22Rv1 (cell line): ENCODE results near the gene SNAPC4.

ENCODE experiments used
- H3K27ac ChIP-seq: fragments of 450-650 bp; 2 replicates; pipeline ENCODE4 v1.5.1; 2017
- ZFX ChIP-seq: fragments of 450-650 bp; IDR thresholded peaks from 2 replicates; pipeline ENCODE4 v1.6.1; 2017; ENCODE audit warnings: antibody characterized with exemption, borderline replicate concordance
- TF ChIP-seq, protein P1 (sequence below): fragments of 450-650 bp; IDR thresholded peaks from 2 replicates; pipeline ENCODE4 v1.5.1; 2017; ENCODE audit warnings: mild to moderate bottlenecking

The SNAPC4 gene, protein sequence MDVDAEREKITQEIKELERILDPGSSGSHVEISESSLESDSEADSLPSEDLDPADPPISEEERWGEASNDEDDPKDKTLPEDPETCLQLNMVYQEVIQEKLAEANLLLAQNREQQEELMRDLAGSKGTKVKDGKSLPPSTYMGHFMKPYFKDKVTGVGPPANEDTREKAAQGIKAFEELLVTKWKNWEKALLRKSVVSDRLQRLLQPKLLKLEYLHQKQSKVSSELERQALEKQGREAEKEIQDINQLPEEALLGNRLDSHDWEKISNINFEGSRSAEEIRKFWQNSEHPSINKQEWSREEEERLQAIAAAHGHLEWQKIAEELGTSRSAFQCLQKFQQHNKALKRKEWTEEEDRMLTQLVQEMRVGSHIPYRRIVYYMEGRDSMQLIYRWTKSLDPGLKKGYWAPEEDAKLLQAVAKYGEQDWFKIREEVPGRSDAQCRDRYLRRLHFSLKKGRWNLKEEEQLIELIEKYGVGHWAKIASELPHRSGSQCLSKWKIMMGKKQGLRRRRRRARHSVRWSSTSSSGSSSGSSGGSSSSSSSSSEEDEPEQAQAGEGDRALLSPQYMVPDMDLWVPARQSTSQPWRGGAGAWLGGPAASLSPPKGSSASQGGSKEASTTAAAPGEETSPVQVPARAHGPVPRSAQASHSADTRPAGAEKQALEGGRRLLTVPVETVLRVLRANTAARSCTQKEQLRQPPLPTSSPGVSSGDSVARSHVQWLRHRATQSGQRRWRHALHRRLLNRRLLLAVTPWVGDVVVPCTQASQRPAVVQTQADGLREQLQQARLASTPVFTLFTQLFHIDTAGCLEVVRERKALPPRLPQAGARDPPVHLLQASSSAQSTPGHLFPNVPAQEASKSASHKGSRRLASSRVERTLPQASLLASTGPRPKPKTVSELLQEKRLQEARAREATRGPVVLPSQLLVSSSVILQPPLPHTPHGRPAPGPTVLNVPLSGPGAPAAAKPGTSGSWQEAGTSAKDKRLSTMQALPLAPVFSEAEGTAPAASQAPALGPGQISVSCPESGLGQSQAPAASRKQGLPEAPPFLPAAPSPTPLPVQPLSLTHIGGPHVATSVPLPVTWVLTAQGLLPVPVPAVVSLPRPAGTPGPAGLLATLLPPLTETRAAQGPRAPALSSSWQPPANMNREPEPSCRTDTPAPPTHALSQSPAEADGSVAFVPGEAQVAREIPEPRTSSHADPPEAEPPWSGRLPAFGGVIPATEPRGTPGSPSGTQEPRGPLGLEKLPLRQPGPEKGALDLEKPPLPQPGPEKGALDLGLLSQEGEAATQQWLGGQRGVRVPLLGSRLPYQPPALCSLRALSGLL (N-terminal part only)

DNA sequence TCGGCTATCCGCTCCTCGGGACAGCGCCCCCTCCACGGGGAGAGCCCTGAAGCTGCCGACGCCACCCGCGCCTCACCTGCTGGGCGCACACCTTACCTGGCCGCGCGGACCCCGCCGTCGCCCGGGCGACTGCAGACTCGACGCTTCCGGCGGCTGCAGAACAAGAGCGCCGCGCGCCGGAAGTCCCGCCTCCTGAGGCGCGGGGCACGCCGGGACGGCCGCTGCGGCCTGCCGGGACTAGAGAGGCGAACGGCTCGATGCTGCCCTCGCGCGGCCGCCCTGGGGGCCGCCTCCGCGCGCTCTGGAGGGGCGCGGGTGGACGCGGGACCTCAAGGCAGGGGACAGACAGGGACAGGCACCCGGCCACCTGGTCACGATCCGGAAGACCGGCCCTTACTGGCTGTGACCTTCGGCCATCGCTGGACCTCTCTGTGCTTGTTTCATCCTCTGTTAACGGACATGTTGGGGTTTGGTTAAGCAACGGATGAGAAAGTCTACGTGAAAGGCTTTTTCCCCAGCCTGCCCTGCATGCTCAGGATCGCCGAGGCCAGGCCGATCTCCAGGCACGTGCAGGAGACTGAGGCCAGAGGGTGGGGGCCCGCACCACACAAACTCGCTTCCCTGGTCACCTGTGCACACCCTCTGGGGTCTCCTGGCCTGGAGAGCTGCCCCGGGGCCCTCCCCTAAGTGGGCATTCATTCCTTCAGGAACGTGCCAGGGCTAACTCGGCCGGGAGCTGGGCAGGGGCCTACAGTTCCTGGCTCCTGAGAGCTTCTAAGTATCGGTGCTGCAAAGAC lies at the start of gene SNAPC4:
Gene SNAPC4 (minus strand): TSS at position 133 of the 797 bp plus-strand sequence. CDS start 1,742 bp downstream, outside the sequence.
- peak within 1 kb of the TSS; percentile 67 for H3K27ac ChIP-seq
- TF ChIP-seq, protein P1, sequence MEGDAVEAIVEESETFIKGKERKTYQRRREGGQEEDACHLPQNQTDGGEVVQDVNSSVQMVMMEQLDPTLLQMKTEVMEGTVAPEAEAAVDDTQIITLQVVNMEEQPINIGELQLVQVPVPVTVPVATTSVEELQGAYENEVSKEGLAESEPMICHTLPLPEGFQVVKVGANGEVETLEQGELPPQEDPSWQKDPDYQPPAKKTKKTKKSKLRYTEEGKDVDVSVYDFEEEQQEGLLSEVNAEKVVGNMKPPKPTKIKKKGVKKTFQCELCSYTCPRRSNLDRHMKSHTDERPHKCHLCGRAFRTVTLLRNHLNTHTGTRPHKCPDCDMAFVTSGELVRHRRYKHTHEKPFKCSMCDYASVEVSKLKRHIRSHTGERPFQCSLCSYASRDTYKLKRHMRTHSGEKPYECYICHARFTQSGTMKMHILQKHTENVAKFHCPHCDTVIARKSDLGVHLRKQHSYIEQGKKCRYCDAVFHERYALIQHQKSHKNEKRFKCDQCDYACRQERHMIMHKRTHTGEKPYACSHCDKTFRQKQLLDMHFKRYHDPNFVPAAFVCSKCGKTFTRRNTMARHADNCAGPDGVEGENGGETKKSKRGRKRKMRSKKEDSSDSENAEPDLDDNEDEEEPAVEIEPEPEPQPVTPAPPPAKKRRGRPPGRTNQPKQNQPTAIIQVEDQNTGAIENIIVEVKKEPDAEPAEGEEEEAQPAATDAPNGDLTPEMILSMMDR: peak; percentile 98
- TF ChIP-seq ZFX: no peak

DNA sequence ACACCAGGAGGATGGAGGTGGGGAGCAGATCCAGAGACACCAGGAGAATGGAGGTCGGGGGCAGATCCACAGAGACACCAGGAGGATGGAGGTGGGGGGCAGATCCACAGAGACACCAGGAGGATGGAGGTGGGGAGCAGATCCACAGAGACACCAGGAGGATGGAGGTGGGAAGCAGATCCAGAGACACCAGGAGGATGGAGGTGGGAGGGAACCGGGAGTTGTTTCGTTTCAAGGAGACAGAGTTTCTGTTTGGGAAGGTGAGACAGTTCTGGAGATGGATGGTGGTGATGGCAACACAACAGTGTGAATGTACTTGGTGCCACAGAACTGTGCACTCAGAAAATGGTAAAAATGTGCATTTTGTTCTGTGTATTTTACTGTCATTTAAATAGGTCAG lies 48.7 kb upstream of the SNAPC4 start:
- no peak overlapping the region for H3K27ac ChIP-seq
- TF ChIP-seq, protein P1: no peak
- TF ChIP-seq ZFX: no peak

DNA sequence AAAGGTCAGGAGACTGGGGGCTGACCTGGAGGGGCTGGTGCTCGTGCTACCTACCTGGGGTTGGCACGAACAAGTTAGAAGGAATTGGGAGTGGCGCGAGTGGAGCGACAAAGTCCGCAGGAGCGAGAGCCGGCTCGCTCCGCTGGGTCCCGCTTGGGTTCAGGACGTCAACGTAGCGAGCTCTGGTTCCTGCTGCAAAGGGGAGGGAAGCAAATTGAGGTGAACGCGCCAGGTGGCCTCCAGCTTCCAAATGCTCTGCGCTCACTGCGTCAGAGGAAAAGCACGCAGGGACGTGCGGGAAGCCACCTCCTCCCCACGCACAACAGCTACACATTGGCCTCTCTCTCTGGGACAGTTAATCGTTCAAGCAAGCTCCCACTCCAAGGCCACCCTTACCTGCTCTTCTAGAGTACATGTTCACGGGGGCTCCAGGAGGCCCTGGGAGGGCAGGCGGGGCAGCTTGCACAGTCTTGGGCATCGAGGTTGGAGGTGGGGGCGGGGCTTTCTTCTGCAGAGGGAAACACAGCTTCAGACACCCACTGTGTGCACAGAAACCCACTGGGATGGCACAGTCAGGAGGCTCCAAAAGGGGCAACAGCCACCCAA lies 47.3 kb upstream of the SNAPC4 start:
- no peak overlapping the region for H3K27ac ChIP-seq
- no peak for TF ChIP-seq ZFX

DNA sequence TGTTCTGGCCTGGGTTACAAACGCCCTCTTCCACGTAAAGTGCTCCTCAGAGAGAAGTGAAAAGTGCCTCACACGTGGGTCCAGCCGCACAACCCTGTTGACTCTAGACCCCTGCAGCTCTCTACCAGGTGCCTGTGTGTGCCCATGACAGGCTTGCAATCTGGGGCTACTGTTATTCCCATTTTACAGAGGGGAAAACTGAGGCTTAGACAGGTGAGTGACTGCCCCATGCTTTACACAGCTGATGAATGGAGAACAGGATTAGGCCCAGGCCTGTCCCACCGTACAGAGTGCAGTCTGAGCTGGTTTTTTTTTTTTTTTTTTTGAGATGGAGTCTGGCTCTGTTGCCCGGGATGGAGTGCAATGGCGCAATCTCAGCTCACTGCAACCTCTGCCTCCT lies 45.8 kb upstream of the SNAPC4 start:
- no peak overlapping the region for H3K27ac ChIP-seq
- TF ChIP-seq, protein P1: no peak
- no peak for TF ChIP-seq ZFX

DNA sequence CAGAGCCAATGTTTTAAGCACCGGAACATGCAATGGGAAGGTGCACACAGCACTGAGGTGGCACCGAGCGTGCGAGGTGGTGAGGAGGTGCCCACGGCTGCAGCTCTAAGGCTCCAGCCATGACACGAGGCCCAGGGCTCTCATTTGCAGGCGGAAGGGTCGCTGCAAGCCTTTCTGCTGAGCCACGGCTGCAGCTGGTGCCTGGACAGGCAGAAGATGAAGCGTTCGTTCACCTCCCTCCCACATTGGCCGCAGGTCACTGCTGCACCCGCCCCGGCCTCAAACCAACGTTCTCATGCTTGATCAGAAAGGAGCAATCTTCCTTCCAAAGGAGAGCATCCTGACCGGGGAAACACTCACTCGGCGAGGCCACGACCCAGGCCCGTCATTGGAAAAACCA lies 44.1 kb upstream of the SNAPC4 start:
- TF ChIP-seq, protein P1: no peak
- no peak overlapping the region for H3K27ac ChIP-seq

DNA sequence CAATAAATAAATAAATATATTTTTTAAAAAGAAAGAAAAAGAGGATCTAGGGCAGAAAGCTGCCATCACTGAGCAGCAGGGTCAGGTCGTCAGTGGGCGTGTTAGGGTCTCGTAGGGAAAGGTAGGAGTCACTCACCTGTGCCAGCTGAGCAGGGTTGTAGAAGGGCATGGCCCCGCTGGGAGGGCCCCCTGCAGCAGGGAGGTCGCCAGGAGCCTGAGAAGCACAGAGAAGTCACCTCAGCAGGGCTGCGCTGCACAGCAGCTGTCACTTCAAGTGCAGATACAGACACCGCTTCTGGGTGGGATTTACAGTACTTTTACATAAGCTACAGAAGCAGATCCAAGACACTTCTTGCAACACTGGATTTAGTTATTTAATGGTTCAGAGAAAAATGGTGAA lies 43.7 kb upstream of the SNAPC4 start:
- TF ChIP-seq, protein P1: no peak
- TF ChIP-seq ZFX: no peak
- H3K27ac ChIP-seq: no peak overlapping the region
